ENCODE results near the gene SAMD4A. TPM values are rescaled to one million over a fixed set of nuclear protein-coding genes. Genes with fewer than 3 reads are reported as not detected.

The SAMD4A gene
- total and polyA plus RNA-seq, 2 donors (not counting 1 experiment from before 2014, with no cell fraction given), result 9.3 to 39.8 TPM

DNA sequence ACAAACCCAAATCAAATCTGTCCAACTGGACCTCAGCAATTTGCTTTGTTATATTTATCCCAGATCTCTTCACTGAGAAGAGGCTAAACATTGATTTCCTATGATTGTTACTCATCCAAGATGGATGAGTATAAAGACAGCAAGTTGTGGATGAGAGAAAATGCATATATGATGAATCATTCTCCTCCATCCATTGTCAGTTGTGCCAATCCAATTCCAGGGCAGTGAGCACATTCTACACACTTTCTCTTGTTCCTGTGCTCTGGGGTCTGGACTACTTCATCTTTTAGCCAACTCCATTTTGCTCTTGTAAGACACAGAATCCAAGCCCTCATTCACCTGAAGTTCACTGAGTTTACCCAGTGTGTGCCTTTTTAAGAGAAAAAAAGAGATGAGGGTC is 230.0 kb downstream of the SAMD4A start:
- Histone ChIP-seq H3K4me2 (ENCODE audit: extremely low read depth, insufficient read depth, low read length) (no peak overlapping the region), H3K4me3 (replicated peaks in 1 of 4; ENCODE audit: control extremely low read depth in 1 of 4, insufficient read depth in 1 of 4, low read depth in 3 of 4, low read length in 4 of 4) (no peak overlapping the region), H3K9ac (ENCODE audit: insufficient read depth, low read length) (no peak overlapping the region), H4K20me1 (ENCODE audit: control insufficient read depth, extremely low read depth, insufficient read depth, low read length) (no peaks in the 10 kb centered on the region), H2AFZ (ENCODE audit: low read length) (no peak overlapping the region), H3K79me2 (ENCODE audit: control insufficient read depth, insufficient read depth, low read length) (no peaks in the 10 kb centered on the region), H3K27ac (ENCODE audit: insufficient read depth, low read length) (no peak overlapping the region), H3K4me1 (ENCODE audit: control insufficient read depth, extremely low read depth, insufficient read depth, low read length) (no peaks in the 10 kb centered on the region), H3K36me3 (ENCODE audit: control insufficient read depth, insufficient read depth, low read length) (no peaks in the 10 kb centered on the region), H3K9me3 (ENCODE audit: control insufficient read depth, insufficient read depth, low read depth, low read length) (no peaks in the 10 kb centered on the region), H3K27me3 (ENCODE audit: control insufficient read depth, insufficient read depth, low read length) (no peaks in the 10 kb centered on the region)
- TF ChIP-seq EZH2 (IDR thresholded peaks at IDR 0.05; ENCODE audit: low read length, missing control alignments), result no peak
- no peak for TF ChIP-seq CTCF (conservative IDR thresholded peaks at IDR 0.05 in 1 of 2, IDR thresholded peaks at IDR 0.05 in 1 of 2; ENCODE audit: low read depth in 1 of 2, low read length in 2 of 2)
- DNase-seq (ENCODE audit: low read depth in 2 of 2), result peak; percentile 22 to 80

DNA sequence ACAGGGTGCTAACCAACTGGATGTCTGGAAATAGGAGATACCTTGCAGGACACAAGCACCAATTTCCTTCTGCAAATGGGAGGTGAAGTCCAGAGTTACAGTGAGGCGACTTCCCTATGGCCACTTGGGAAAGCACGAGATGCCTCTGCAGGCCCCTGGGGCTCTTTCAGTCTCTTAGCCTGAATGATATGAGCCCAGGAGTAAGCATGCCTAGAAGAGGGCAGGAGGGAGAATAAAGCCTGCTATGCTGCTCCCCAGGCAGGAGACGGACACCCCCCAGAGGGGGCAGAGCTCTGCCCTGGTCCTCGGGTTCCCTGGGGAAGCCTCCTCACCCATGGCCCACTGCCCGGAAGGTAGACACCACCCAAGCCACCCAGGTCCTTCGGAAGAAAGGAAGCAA is 230.6 kb downstream of the SAMD4A start:
- H3K4me3 ChIP-seq (replicated peaks in 1 of 4; ENCODE audit: control extremely low read depth in 1 of 4, insufficient read depth in 1 of 4, low read depth in 3 of 4, low read length in 4 of 4), result no peak overlapping the region
- H3K4me2 ChIP-seq (ENCODE audit: extremely low read depth, insufficient read depth, low read length), result no peak overlapping the region
- H3K27me3 ChIP-seq (ENCODE audit: control insufficient read depth, insufficient read depth, low read length), result no peaks in the 10 kb centered on the region
- no peak overlapping the region for H2AFZ ChIP-seq (ENCODE audit: low read length)
- no peaks in the 10 kb centered on the region for H3K4me1 ChIP-seq (ENCODE audit: control insufficient read depth, extremely low read depth, insufficient read depth, low read length)
- no peak for DNase-seq (ENCODE audit: low read depth in 2 of 2)
- no peak for TF ChIP-seq EZH2 (IDR thresholded peaks at IDR 0.05; ENCODE audit: low read length, missing control alignments)
- TF ChIP-seq CTCF (conservative IDR thresholded peaks at IDR 0.05 in 1 of 2, IDR thresholded peaks at IDR 0.05 in 1 of 2; ENCODE audit: low read depth in 1 of 2, low read length in 2 of 2), result no peak
- H3K36me3 ChIP-seq (ENCODE audit: control insufficient read depth, insufficient read depth, low read length), result no peaks in the 10 kb centered on the region
- H3K9ac ChIP-seq (ENCODE audit: insufficient read depth, low read length), result no peak overlapping the region
- no peaks in the 10 kb centered on the region for H3K9me3 ChIP-seq (ENCODE audit: control insufficient read depth, insufficient read depth, low read depth, low read length)
- no peaks in the 10 kb centered on the region for H4K20me1 ChIP-seq (ENCODE audit: control insufficient read depth, extremely low read depth, insufficient read depth, low read length)
- no peaks in the 10 kb centered on the region for H3K79me2 ChIP-seq (ENCODE audit: control insufficient read depth, insufficient read depth, low read length)
- H3K27ac ChIP-seq (ENCODE audit: insufficient read depth, low read length), result no peak overlapping the region

DNA sequence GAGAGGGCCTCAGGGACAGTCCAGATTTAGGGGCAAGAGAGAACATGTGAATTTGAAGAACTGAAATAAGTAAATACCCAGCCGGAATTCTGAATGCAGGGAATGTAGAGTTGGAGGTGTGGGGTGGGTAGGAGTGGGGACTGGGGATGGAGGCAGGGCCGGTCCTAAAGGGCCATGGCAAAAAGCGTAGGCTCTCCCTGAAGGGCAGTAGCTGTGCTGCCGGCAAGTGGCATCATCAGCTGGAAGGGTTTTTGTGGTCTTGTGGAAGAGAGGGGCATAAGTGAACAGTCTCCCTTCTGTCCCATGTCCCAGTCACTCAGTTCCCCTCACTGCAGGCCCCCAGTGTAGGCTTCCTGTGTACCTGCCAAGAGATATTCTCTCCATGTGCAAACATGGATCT is 231.1 kb downstream of the SAMD4A start:
- TF ChIP-seq CTCF (conservative IDR thresholded peaks at IDR 0.05 in 1 of 2, IDR thresholded peaks at IDR 0.05 in 1 of 2; ENCODE audit: low read depth in 1 of 2, low read length in 2 of 2) (no peak), EZH2 (IDR thresholded peaks at IDR 0.05; ENCODE audit: low read length, missing control alignments) (no peak)

More for the DNA sequence above, 231.1 kb downstream of the SAMD4A start:
- Histone ChIP-seq H3K27me3 (ENCODE audit: control insufficient read depth, insufficient read depth, low read length) (no peaks in the 10 kb centered on the region), H3K36me3 (ENCODE audit: control insufficient read depth, insufficient read depth, low read length) (no peaks in the 10 kb centered on the region), H3K4me3 (replicated peaks in 1 of 4; ENCODE audit: control extremely low read depth in 1 of 4, insufficient read depth in 1 of 4, low read depth in 3 of 4, low read length in 4 of 4) (no peak overlapping the region), H3K9ac (ENCODE audit: insufficient read depth, low read length) (no peak overlapping the region), H4K20me1 (ENCODE audit: control insufficient read depth, extremely low read depth, insufficient read depth, low read length) (no peaks in the 10 kb centered on the region), H3K4me1 (ENCODE audit: control insufficient read depth, extremely low read depth, insufficient read depth, low read length) (no peaks in the 10 kb centered on the region), H3K4me2 (ENCODE audit: extremely low read depth, insufficient read depth, low read length) (no peak overlapping the region), H3K79me2 (ENCODE audit: control insufficient read depth, insufficient read depth, low read length) (no peaks in the 10 kb centered on the region), H3K9me3 (ENCODE audit: control insufficient read depth, insufficient read depth, low read depth, low read length) (no peaks in the 10 kb centered on the region), H3K27ac (ENCODE audit: insufficient read depth, low read length) (no peak overlapping the region), H2AFZ (ENCODE audit: low read length) (no peak overlapping the region)
- DNase-seq (ENCODE audit: low read depth in 2 of 2), result no peak

All from fibroblast of lung (primary cell).